Measurements from ENCODE around the gene GPNMB.
"Not testable (repeated sequence)": the region's sequence is repeated elsewhere in the genome, so short reads cannot be mapped to it uniquely, and the experiment has no call there.

Gene GPNMB

GRCh38 chr7:23246555-23246954 lies at the start of gene GPNMB:
TSS of gene GPNMB (plus strand) at chr7:23246775. CDS start at chr7:23246858, 83 bp downstream.
- peaks cover 75% of the 10 kb centered on the region for H3K27me3 Mint-ChIP-seq (ENCODE audit: low read depth)
- H3K27ac Mint-ChIP-seq: no peak within 1 kb of the TSS
- H3K9me3 Mint-ChIP-seq: no peaks in the 10 kb centered on the region
- no peaks in the 10 kb centered on the region for H3K36me3 Mint-ChIP-seq (ENCODE audit: low read depth)
- no peaks in the 10 kb centered on the region for H3K4me1 Mint-ChIP-seq (ENCODE audit: low read depth)
- DNase-seq (ENCODE audit: low spot score): no peak
- no peak within 1 kb of the TSS for H3K4me3 Mint-ChIP-seq

- not testable (repeated sequence) for DNase-seq (ENCODE audit: low spot score); H3K27ac Mint-ChIP-seq; H3K9me3 Mint-ChIP-seq
Measured at GRCh38 chr7:23197745-23198144, 48.8 kb upstream of the GPNMB start.

GRCh38 chr7:23200331-23200730 lies 46.2 kb upstream of the GPNMB start:
- H3K9me3 Mint-ChIP-seq: no peaks in the 10 kb centered on the region
- peaks cover 42% of the 10 kb centered on the region for H3K36me3 Mint-ChIP-seq (ENCODE audit: low read depth)
- DNase-seq (ENCODE audit: low spot score): no peak
- peaks cover 1% of the 10 kb centered on the region for H3K27me3 Mint-ChIP-seq (ENCODE audit: low read depth)
- no peak overlapping the region for H3K27ac Mint-ChIP-seq
- H3K4me3 Mint-ChIP-seq: no peak overlapping the region
- H3K4me1 Mint-ChIP-seq (ENCODE audit: low read depth): no peaks in the 10 kb centered on the region

More at GRCh38 chr7:23197745-23198144, 48.8 kb upstream of the GPNMB start:
- H3K27me3 Mint-ChIP-seq (ENCODE audit: low read depth); H3K4me3 Mint-ChIP-seq; H3K4me1 Mint-ChIP-seq (ENCODE audit: low read depth): not testable (repeated sequence)
- H3K36me3 Mint-ChIP-seq (ENCODE audit: low read depth): peaks cover 38% of the 10 kb centered on the region

- H3K36me3 Mint-ChIP-seq (ENCODE audit: low read depth): peaks cover 32% of the 10 kb centered on the region
- no peaks in the 10 kb centered on the region for H3K9me3 Mint-ChIP-seq
- no peak overlapping the region for H3K4me3 Mint-ChIP-seq
- no peak for DNase-seq (ENCODE audit: low spot score)
- H3K4me1 Mint-ChIP-seq (ENCODE audit: low read depth): peaks cover 2% of the 10 kb centered on the region
- no peak overlapping the region for H3K27ac Mint-ChIP-seq
- H3K27me3 Mint-ChIP-seq (ENCODE audit: low read depth): peaks cover 28% of the 10 kb centered on the region
Measured at GRCh38 chr7:23204241-23204640, 42.3 kb upstream of the GPNMB start.

GRCh38 chr7:23205577-23205908 lies 41.0 kb upstream of the GPNMB start:
- H3K4me3 Mint-ChIP-seq: peak overlapping the region; percentile 36
- no peak for DNase-seq (ENCODE audit: low spot score)
- peaks cover 24% of the 10 kb centered on the region for H3K36me3 Mint-ChIP-seq (ENCODE audit: low read depth)
- no peaks in the 10 kb centered on the region for H3K9me3 Mint-ChIP-seq
- peaks cover 28% of the 10 kb centered on the region for H3K27me3 Mint-ChIP-seq (ENCODE audit: low read depth)
- no peak overlapping the region for H3K27ac Mint-ChIP-seq
- peaks cover 2% of the 10 kb centered on the region for H3K4me1 Mint-ChIP-seq (ENCODE audit: low read depth)

- DNase-seq (ENCODE audit: low spot score): no peak
- Mint-ChIP-seq H3K27ac (no peak overlapping the region), H3K4me1 (ENCODE audit: low read depth) (peaks cover 2% of the 10 kb centered on the region), H3K9me3 (no peaks in the 10 kb centered on the region), H3K36me3 (ENCODE audit: low read depth) (peaks cover 23% of the 10 kb centered on the region), H3K27me3 (ENCODE audit: low read depth) (peaks cover 33% of the 10 kb centered on the region), H3K4me3 (peak overlapping the region; percentile 36)
Measured at GRCh38 chr7:23205909-23206767, 40.4 kb upstream of the GPNMB start.

GRCh38 chr7:23207021-23207420 lies 39.6 kb upstream of the GPNMB start:
- no peak for DNase-seq (ENCODE audit: low spot score)
- no peak overlapping the region for H3K27ac Mint-ChIP-seq
- peaks cover 2% of the 10 kb centered on the region for H3K4me1 Mint-ChIP-seq (ENCODE audit: low read depth)
- H3K27me3 Mint-ChIP-seq (ENCODE audit: low read depth): peaks cover 33% of the 10 kb centered on the region
- peaks cover 16% of the 10 kb centered on the region for H3K36me3 Mint-ChIP-seq (ENCODE audit: low read depth)
- H3K9me3 Mint-ChIP-seq: no peaks in the 10 kb centered on the region
- no peak overlapping the region for H3K4me3 Mint-ChIP-seq

GRCh38 chr7:23207884-23208283 lies 38.7 kb upstream of the GPNMB start:
- no peak for DNase-seq (ENCODE audit: low spot score)
- no peaks in the 10 kb centered on the region for H3K9me3 Mint-ChIP-seq

GRCh38 chr7:23208316-23208715 lies 38.3 kb upstream of the GPNMB start:
- Mint-ChIP-seq H3K27me3 (ENCODE audit: low read depth) (peaks cover 36% of the 10 kb centered on the region), H3K4me1 (ENCODE audit: low read depth) (peaks cover 2% of the 10 kb centered on the region), H3K9me3 (no peaks in the 10 kb centered on the region), H3K36me3 (ENCODE audit: low read depth) (peaks cover 13% of the 10 kb centered on the region), H3K4me3 (no peak overlapping the region), H3K27ac (no peak overlapping the region)
- no peak for DNase-seq (ENCODE audit: low spot score)

More at GRCh38 chr7:23207884-23208283, 38.7 kb upstream of the GPNMB start:
- Mint-ChIP-seq H3K4me1 (ENCODE audit: low read depth) (peaks cover 2% of the 10 kb centered on the region), H3K27ac (no peak overlapping the region), H3K36me3 (ENCODE audit: low read depth) (peaks cover 16% of the 10 kb centered on the region), H3K4me3 (no peak overlapping the region), H3K27me3 (ENCODE audit: low read depth) (peaks cover 36% of the 10 kb centered on the region)

GRCh38 chr7:23210506-23210905 lies 36.1 kb upstream of the GPNMB start:
- Mint-ChIP-seq H3K36me3 (ENCODE audit: low read depth) (peaks cover 5% of the 10 kb centered on the region), H3K4me1 (ENCODE audit: low read depth) (peaks cover 2% of the 10 kb centered on the region), H3K9me3 (no peaks in the 10 kb centered on the region), H3K27ac (no peak overlapping the region), H3K4me3 (no peak overlapping the region), H3K27me3 (ENCODE audit: low read depth) (peaks cover 33% of the 10 kb centered on the region)
- no peak for DNase-seq (ENCODE audit: low spot score)

GRCh38 chr7:23211589-23211988 lies 35.0 kb upstream of the GPNMB start:
- Mint-ChIP-seq H3K4me1 (ENCODE audit: low read depth) (peaks cover 2% of the 10 kb centered on the region), H3K4me3 (no peak overlapping the region), H3K36me3 (ENCODE audit: low read depth) (peaks cover 3% of the 10 kb centered on the region), H3K27me3 (ENCODE audit: low read depth) (peaks cover 30% of the 10 kb centered on the region), H3K27ac (no peak overlapping the region), H3K9me3 (no peaks in the 10 kb centered on the region)
- DNase-seq (ENCODE audit: low spot score): no peak

GRCh38 chr7:23212395-23212794 lies 34.2 kb upstream of the GPNMB start:
- Mint-ChIP-seq H3K27ac (no peak overlapping the region), H3K36me3 (ENCODE audit: low read depth) (no peaks in the 10 kb centered on the region), H3K4me3 (no peak overlapping the region), H3K4me1 (ENCODE audit: low read depth) (no peaks in the 10 kb centered on the region), H3K9me3 (no peaks in the 10 kb centered on the region), H3K27me3 (ENCODE audit: low read depth) (peaks cover 22% of the 10 kb centered on the region)
- DNase-seq (ENCODE audit: low spot score): no peak

- no peak overlapping the region for H3K27ac Mint-ChIP-seq
- no peaks in the 10 kb centered on the region for H3K36me3 Mint-ChIP-seq (ENCODE audit: low read depth)
- DNase-seq (ENCODE audit: low spot score): no peak
- H3K27me3 Mint-ChIP-seq (ENCODE audit: low read depth): peaks cover 18% of the 10 kb centered on the region
- H3K9me3 Mint-ChIP-seq: no peaks in the 10 kb centered on the region
- no peaks in the 10 kb centered on the region for H3K4me1 Mint-ChIP-seq (ENCODE audit: low read depth)
- H3K4me3 Mint-ChIP-seq: no peak overlapping the region
Measured at GRCh38 chr7:23212841-23213240, 33.7 kb upstream of the GPNMB start.

- Mint-ChIP-seq H3K9me3 (no peaks in the 10 kb centered on the region), H3K4me1 (ENCODE audit: low read depth) (no peaks in the 10 kb centered on the region), H3K4me3 (no peak overlapping the region), H3K36me3 (ENCODE audit: low read depth) (no peaks in the 10 kb centered on the region), H3K27me3 (ENCODE audit: low read depth) (peaks cover 15% of the 10 kb centered on the region), H3K27ac (no peak overlapping the region)
- DNase-seq (ENCODE audit: low spot score): no peak
Measured at GRCh38 chr7:23213755-23214154, 32.8 kb upstream of the GPNMB start.

GRCh38 chr7:23214423-23214822 lies 32.2 kb upstream of the GPNMB start:
- Mint-ChIP-seq H3K4me1 (ENCODE audit: low read depth) (no peaks in the 10 kb centered on the region), H3K4me3 (no peak overlapping the region), H3K9me3 (no peaks in the 10 kb centered on the region), H3K36me3 (ENCODE audit: low read depth) (no peaks in the 10 kb centered on the region), H3K27ac (no peak overlapping the region), H3K27me3 (ENCODE audit: low read depth) (peaks cover 21% of the 10 kb centered on the region)
- no peak for DNase-seq (ENCODE audit: low spot score)
